H1 (cell line): ENCODE measurements around the gene ELP6. TPM values are rescaled to one million over a fixed set of nuclear protein-coding genes. Genes with fewer than 3 reads are reported as not detected.

Source experiments
- CTCF ChIA-PET: fragments of 300-600 bp; sonication (Branson Sonifier 250); formaldehyde crosslinking; loops from one replicate; lab custom pipeline; 2021; ENCODE audit not compliant: partially characterized antibody; lab: Charles Lee
- POLR2A ChIA-PET: fragments of 300-600 bp; sonication (Branson Sonifier 250); formaldehyde crosslinking; loops from one replicate; lab custom pipeline; 2021; ENCODE audit warnings: inconsistent platforms; ENCODE audit not compliant: partially characterized antibody; lab: Charles Lee
- DNase-seq, 2 experiments: peaks; one replicate each; pipeline versions ENCODE4 v3.0.0 to v3.0.0-alpha.2; 2010 to 2022; ENCODE audit warnings: low spot score in 2 of 2, low read depth in 1 of 2, mixed read lengths in 1 of 2
- FAIRE-seq: peaks from 2 replicates; lab custom pipeline; 2011; peaks lifted over from hg19 to GRCh38; lab: Jason Lieb, UNC
- H2AFZ ChIP-seq: 2 replicates; pipeline ENCODE4 v1.8.1; 2012; ENCODE audit warnings: low read length, inconsistent platforms
- H2AK5ac ChIP-seq: 2 replicates; pipeline ENCODE4 v1.6.1; 2013; ENCODE audit warnings: low read depth, low read length
- H2BK120ac ChIP-seq: replicated peaks from 2 replicates; pipeline ENCODE3; 2013; ENCODE audit warnings: low read depth, low read length, inconsistent platforms
- H2BK12ac ChIP-seq: 2 replicates; pipeline ENCODE4 v1.6.1; 2013; ENCODE audit warnings: low read depth, low read length
- H2BK15ac ChIP-seq: 2 replicates; pipeline ENCODE4 v1.6.1; 2013; ENCODE audit warnings: low read length
- H2BK20ac ChIP-seq: 2 replicates; pipeline ENCODE4 v1.6.1; 2013; ENCODE audit warnings: low read length
- H2BK5ac ChIP-seq: 2 replicates; pipeline ENCODE4 v1.6.1; 2013; ENCODE audit warnings: low read depth, low read length
- H3K14ac ChIP-seq: 2 replicates; pipeline ENCODE4 v1.6.1; 2013; ENCODE audit warnings: inconsistent platforms; ENCODE audit not compliant: insufficient read length
- H3K18ac ChIP-seq: 2 replicates; pipeline ENCODE4 v1.6.1; 2013; ENCODE audit warnings: low read length; ENCODE audit errors: extremely low read depth
- H3K23ac ChIP-seq: 2 replicates; pipeline ENCODE4 v1.6.1; 2013; ENCODE audit warnings: inconsistent platforms; ENCODE audit not compliant: insufficient read length
- H3K23me2 ChIP-seq: 2 replicates; pipeline ENCODE4 v1.6.1; 2013; ENCODE audit warnings: low read depth, low read length
- H3K27ac ChIP-seq: 2 replicates; pipeline ENCODE4 v1.6.1; 2011; ENCODE audit warnings: low read depth, low read length, inconsistent platforms
- H3K27me3 ChIP-seq, 4 experiments: replicated peaks in 1 of 4; 1 replicate in 1 of 4; 2 replicates in 3 of 4; pipeline versions ENCODE4 v1.6.1 to v1.8.1; 2011 to 2013; ENCODE audit warnings: low read length in 3 of 4, mild to moderate bottlenecking in 3 of 4, inconsistent platforms in 2 of 4, mixed read lengths in 2 of 4, moderate library complexity in 1 of 4; ENCODE audit not compliant: control insufficient read depth in 3 of 4, insufficient read depth in 3 of 4; ENCODE audit errors: extremely low read depth in 1 of 4
- H3K36me3 ChIP-seq, 4 experiments: 2 replicates each; pipeline versions ENCODE4 v1.6.1 to v1.8.1; 2011 to 2013; ENCODE audit warnings: mild to moderate bottlenecking in 4 of 4, low read length in 3 of 4, moderate library complexity in 2 of 4, control low read depth in 1 of 4, inconsistent platforms in 1 of 4; ENCODE audit not compliant: insufficient read depth in 4 of 4, control insufficient read depth in 2 of 4
- H3K4ac ChIP-seq: replicated peaks from 2 replicates; pipeline ENCODE3; 2013; ENCODE audit warnings: low read length, low read depth, mixed read lengths, inconsistent platforms; ENCODE audit not compliant: insufficient read length
- H3K4me1 ChIP-seq, 4 experiments: replicated peaks in 1 of 4; 1 replicate in 1 of 4; 2 replicates in 3 of 4; pipeline versions ENCODE4 v1.6.1 to v1.8.1; 2011 to 2013; ENCODE audit warnings: low read length in 3 of 4, inconsistent platforms in 2 of 4, mixed read lengths in 1 of 4; ENCODE audit not compliant: insufficient read depth in 4 of 4, control insufficient read depth in 3 of 4
- H3K4me2 ChIP-seq, 2 experiments: 2 replicates each; pipeline versions ENCODE4 v1.6.1 to v1.8.1; 2011 to 2013; ENCODE audit warnings: low read depth in 2 of 2, low read length in 2 of 2, control low read depth in 1 of 2, inconsistent platforms in 1 of 2, mild to moderate bottlenecking in 1 of 2; ENCODE audit not compliant: insufficient read depth in 1 of 2
- H3K4me3 ChIP-seq, 4 experiments: fragments of 200-600, 300-600 bp in 1 of 4; sonication (generic), shearing (Covaris generic), sonication (Bioruptor Twin) in 1 of 4; 2 replicates each; pipeline versions ENCODE4 v1.5.1 to v1.8.1; 2011 to 2016; ENCODE audit warnings: low read length in 4 of 4, low read depth in 3 of 4, control low read depth in 2 of 4, inconsistent platforms in 2 of 4, mild to moderate bottlenecking in 2 of 4, mixed read lengths in 1 of 4, moderate library complexity in 1 of 4; ENCODE audit not compliant: insufficient read depth in 2 of 4; ENCODE audit errors: extremely low read depth in 1 of 4
- H3K56ac ChIP-seq: replicated peaks from 2 replicates; pipeline ENCODE3; 2013; ENCODE audit warnings: low read depth, mild to moderate bottlenecking, mixed read lengths, low read length, inconsistent platforms; ENCODE audit not compliant: insufficient read length
- H3K79me1 ChIP-seq: 2 replicates; pipeline ENCODE4 v1.6.1; 2013; ENCODE audit warnings: low read depth, low read length, control low read depth
- H3K79me2 ChIP-seq, 2 experiments: 2 replicates each; pipeline versions ENCODE4 v1.6.1 to v1.8.1; 2012 to 2013; ENCODE audit warnings: low read length in 2 of 2, mild to moderate bottlenecking in 2 of 2, inconsistent platforms in 1 of 2; ENCODE audit not compliant: insufficient read depth in 2 of 2, control insufficient read depth in 1 of 2
- H3K9ac ChIP-seq, 4 experiments: replicated peaks in 1 of 4; 1 replicate in 1 of 4; 2 replicates in 3 of 4; pipeline versions ENCODE4 v1.6.1 to v1.8.1; 2011 to 2013; ENCODE audit warnings: low read depth in 3 of 4, low read length in 3 of 4, control low read depth in 2 of 4, mild to moderate bottlenecking in 2 of 4, moderate library complexity in 2 of 4, inconsistent platforms in 1 of 4; ENCODE audit errors: extremely low read depth in 1 of 4
- H3K9me3 ChIP-seq, 2 experiments: 2 replicates each; pipeline versions ENCODE4 v1.6.1 to v1.8.1; 2012 to 2013; ENCODE audit warnings: mild to moderate bottlenecking in 2 of 2, moderate library complexity in 2 of 2, control low read depth in 1 of 2, inconsistent platforms in 1 of 2, low read depth in 1 of 2, low read length in 1 of 2, mixed read lengths in 1 of 2; ENCODE audit not compliant: insufficient read depth in 2 of 2
- H4K20me1 ChIP-seq, 2 experiments: replicated peaks in 1 of 2; 2 replicates each; pipeline versions ENCODE3 to v1.8.1; 2011 to 2013; ENCODE audit warnings: inconsistent platforms in 2 of 2, low read length in 2 of 2, mild to moderate bottlenecking in 1 of 2; ENCODE audit not compliant: insufficient read depth in 2 of 2, control insufficient read depth in 1 of 2
- H4K5ac ChIP-seq: 2 replicates; pipeline ENCODE4 v1.6.1; 2013; ENCODE audit warnings: low read length, low read depth, mixed read lengths, inconsistent platforms; ENCODE audit not compliant: insufficient read length
- H4K8ac ChIP-seq: 2 replicates; pipeline ENCODE4 v1.8.0; 2013; ENCODE audit warnings: mild to moderate bottlenecking, moderate library complexity, low read length, inconsistent platforms; ENCODE audit not compliant: insufficient read depth; ENCODE audit errors: extremely low read depth
- H4K91ac ChIP-seq: replicated peaks from 2 replicates; pipeline ENCODE3; 2013; ENCODE audit warnings: low read length, mixed read lengths, inconsistent platforms; ENCODE audit not compliant: insufficient read length
- BCL11A ChIP-seq, 2 experiments: IDR thresholded peaks; one replicate each; pipeline ENCODE4 v1.6.1; 2011; ENCODE audit warnings: low read depth in 2 of 2, low read length in 2 of 2, mild to moderate bottlenecking in 2 of 2
- EGR1 ChIP-seq: IDR thresholded peaks from 2 replicates; pipeline ENCODE4 v1.6.1; 2011; ENCODE audit warnings: low read depth, low read length, borderline replicate concordance
- EZH2 ChIP-seq: fragments of 200-600 bp; sonication (generic); IDR thresholded peaks from 2 replicates; pipeline ENCODE4 v1.7.1; 2012; ENCODE audit warnings: low read depth, mild to moderate bottlenecking, moderate library complexity, low read length, inconsistent platforms; ENCODE audit not compliant: severe bottlenecking
- KDM1A ChIP-seq: fragments of 200-600, 300-600 bp; sonication (generic); IDR thresholded peaks from 2 replicates; pipeline ENCODE4 v1.7.1; 2016; ENCODE audit warnings: mild to moderate bottlenecking, low read length, borderline replicate concordance
- TAF1 ChIP-seq: IDR thresholded peaks from 2 replicates; pipeline ENCODE4 v1.6.1; 2011; ENCODE audit warnings: mild to moderate bottlenecking, low read depth, low read length
- TAF7 ChIP-seq: optimal IDR thresholded peaks from 2 replicates; pipeline ENCODE3; 2011; ENCODE audit warnings: low read depth, mild to moderate bottlenecking, inconsistent platforms, low read length, moderate library complexity, borderline replicate concordance
- WGBS, 2 experiments: shearing (Covaris generic) in 1 of 2; methylation state at CpG; one replicate each; pipeline versions ENCODE4 v1.1.6 to v1.1.7; 2013 to 2015; ENCODE audit warnings: low lambda C conversion rate in 2 of 2, mixed read lengths in 2 of 2, inconsistent platforms in 1 of 2, low coverage in 1 of 2, missing lambda C conversion rate in 1 of 2; ENCODE audit not compliant: insufficient replicate concordance in 2 of 2, insufficient coverage in 1 of 2, insufficient read length in 1 of 2; ENCODE audit errors: extremely low coverage in 1 of 2, missing lambda C conversion rate in 1 of 2; 5-methylcytosine and 5-hydroxymethylcytosine counted together
- polyA plus RNA-seq, 7 experiments: library from polyadenylated mRNA; depleted of rRNA in 3 of 7; stranded (reverse) in 5 of 7; unstranded in 2 of 7; fragments of >200 nt in 5 of 7; fragments of 200-250 nt in 2 of 7; gene quantifications; 1 replicate in 5 of 7; 2 replicates in 1 of 7; 4 replicates in 1 of 7; pipeline versions ENCODE4 v1.2.1 to v1.2.3, GENCODE V29; 2011 to 2013; ENCODE audit warnings: missing spikeins in 2 of 7, mixed read lengths in 2 of 7
- total RNA-seq: library from RNA; stranded (reverse); fragmentation: NEBNext Ultra II Directional; extraction: Animal tissue kit (Norgen Biotek cat#: 25700); gene quantifications from 2 replicates; pipeline ENCODE4 v1.2.1, GENCODE V29; 2021

ELP6 gene
- total and polyA plus RNA-seq, 2 of the 8 experiments (the other 6 are each of a cell fraction or from before 2014, with no cell fraction given) = 51.1 to 78.7 TPM

DNA sequence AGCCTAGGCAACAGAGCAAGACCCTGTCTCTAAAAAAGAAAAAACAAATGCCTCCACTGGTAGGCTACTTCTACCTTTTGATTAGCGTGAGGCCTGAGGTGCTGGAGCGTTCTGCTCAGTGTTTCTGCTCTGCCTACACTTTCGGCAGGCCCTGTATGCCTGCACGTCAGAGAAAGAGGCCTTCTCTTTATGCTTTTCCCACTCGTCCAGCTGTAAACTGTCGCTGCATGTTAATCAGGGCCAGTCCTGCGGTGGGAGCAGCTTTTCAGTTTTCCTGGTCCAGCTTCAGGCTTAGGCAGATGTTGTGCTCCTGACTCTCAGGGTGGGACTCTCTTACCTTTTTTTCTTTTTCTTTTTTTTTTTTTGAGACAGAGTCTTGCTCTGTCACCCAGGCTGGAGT is 39.9 kb upstream of the ELP6 start:
- H3K4me2 ChIP-seq = no peak overlapping the region
- H3K4me1 ChIP-seq = peaks cover 0 to 3% (median 1%) of the 10 kb centered on the region in 4 experiments; a peak in 2 of 7 replicates
- H2BK15ac ChIP-seq = no peak overlapping the region
- H3K9me3 ChIP-seq = no peaks in the 10 kb centered on the region
- H2AFZ ChIP-seq = no peak overlapping the region
- FAIRE-seq = no peak
- no peak overlapping the region for H2BK120ac ChIP-seq
- no peak overlapping the region for H3K27ac ChIP-seq
- no peak overlapping the region for H2BK12ac ChIP-seq
- no peak overlapping the region for H3K18ac ChIP-seq
- no peak overlapping the region for H3K4ac ChIP-seq
- no peaks in the 10 kb centered on the region for H3K79me2 ChIP-seq
- H3K79me1 ChIP-seq = no peaks in the 10 kb centered on the region
- no peak overlapping the region for H3K56ac ChIP-seq
- H2BK20ac ChIP-seq = no peak overlapping the region
- no peak overlapping the region for H3K4me3 ChIP-seq
- DNase-seq = no peak
- H3K23me2 ChIP-seq = no peaks in the 10 kb centered on the region
- H3K14ac ChIP-seq = no peak overlapping the region
- CTCF ChIA-PET = interaction anchor here (0.7 to 3.9 kb wide), 5 partner anchors 14 to 31 kb away, joined by 3 to 31 read pairs (median 3); no protein-coding TSS in a partner anchor
- TF ChIP-seq KDM1A = no peak
- no peak for TF ChIP-seq TAF7
- no peak for TF ChIP-seq EGR1
- TF ChIP-seq BCL11A (IDR thresholded peaks at IDR 0.05; ENCODE audit: low read depth in 2 of 2, low read length in 2 of 2) = no peak
- TF ChIP-seq EZH2 = no peak
- no peak for TF ChIP-seq TAF1
- no peaks in the 10 kb centered on the region for H3K27me3 ChIP-seq
- H2AK5ac ChIP-seq = no peak overlapping the region
- 89% methylated on average over 7 of the region's 7 CpGs; no CpG with 5 or more reads in 1 of the 2 experiments for WGBS, 2 experiments
- H4K20me1 ChIP-seq = no peaks in the 10 kb centered on the region
- no peak overlapping the region for H4K91ac ChIP-seq
- no peak overlapping the region for H2BK5ac ChIP-seq
- no peak overlapping the region for H4K8ac ChIP-seq
- no peaks in the 10 kb centered on the region for H3K36me3 ChIP-seq
- H3K9ac ChIP-seq = no peak overlapping the region
- POLR2A ChIA-PET = interaction anchor here (0.9 kb wide), 1 partner anchor 31 kb away, joined by 3 read pairs; no protein-coding TSS in a partner anchor
- H3K23ac ChIP-seq = no peak overlapping the region
- no peak overlapping the region for H4K5ac ChIP-seq
